ENCODE data around the gene PUM2. TPM values are rescaled to one million over a fixed set of nuclear protein-coding genes. Genes with fewer than 3 reads are reported as not detected.

The PUM2 gene
- total RNA-seq, 1 donor from 2014 or later: 112 TPM

DNA sequence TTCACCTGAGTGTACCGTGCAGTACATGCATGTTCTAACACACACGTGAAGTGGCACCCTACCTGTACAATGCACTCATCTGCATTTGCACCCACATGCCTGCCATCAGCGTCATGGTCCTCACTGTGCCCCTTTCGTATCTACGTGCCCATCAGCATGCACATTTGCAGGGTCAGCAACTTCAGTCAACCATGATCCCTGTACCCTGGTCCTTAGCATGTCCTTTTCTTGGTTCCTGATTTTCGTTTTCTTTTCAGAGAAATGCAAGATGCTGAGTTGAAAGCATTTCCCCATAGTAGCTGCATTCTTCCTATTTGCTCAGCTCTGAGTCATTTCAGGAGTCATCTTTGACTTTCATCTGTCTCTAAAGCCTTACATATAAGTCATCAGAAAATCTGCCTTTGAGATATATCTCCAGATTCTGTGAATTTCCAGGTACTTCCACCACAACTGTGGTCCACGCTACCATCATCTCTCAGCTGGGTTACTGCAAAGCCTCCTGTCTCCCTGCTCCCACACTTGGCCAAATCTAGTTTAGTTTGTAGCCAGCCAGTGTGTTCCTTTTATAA lies 14.7 kb upstream of the PUM2 start:
- TF ChIP-seq, protein P1, sequence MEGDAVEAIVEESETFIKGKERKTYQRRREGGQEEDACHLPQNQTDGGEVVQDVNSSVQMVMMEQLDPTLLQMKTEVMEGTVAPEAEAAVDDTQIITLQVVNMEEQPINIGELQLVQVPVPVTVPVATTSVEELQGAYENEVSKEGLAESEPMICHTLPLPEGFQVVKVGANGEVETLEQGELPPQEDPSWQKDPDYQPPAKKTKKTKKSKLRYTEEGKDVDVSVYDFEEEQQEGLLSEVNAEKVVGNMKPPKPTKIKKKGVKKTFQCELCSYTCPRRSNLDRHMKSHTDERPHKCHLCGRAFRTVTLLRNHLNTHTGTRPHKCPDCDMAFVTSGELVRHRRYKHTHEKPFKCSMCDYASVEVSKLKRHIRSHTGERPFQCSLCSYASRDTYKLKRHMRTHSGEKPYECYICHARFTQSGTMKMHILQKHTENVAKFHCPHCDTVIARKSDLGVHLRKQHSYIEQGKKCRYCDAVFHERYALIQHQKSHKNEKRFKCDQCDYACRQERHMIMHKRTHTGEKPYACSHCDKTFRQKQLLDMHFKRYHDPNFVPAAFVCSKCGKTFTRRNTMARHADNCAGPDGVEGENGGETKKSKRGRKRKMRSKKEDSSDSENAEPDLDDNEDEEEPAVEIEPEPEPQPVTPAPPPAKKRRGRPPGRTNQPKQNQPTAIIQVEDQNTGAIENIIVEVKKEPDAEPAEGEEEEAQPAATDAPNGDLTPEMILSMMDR (IDR thresholded peaks at IDR 0.05): no peak
- H3K27ac ChIP-seq: no peak overlapping the region
- no peak for DNase-seq
- no peak overlapping the region for H3K4me3 ChIP-seq
- intact Hi-C loops (cut with DNase I): no loop called here
- peaks cover 2% of the 10 kb centered on the region for H3K4me1 ChIP-seq
- ATAC-seq: no peak
- no peaks in the 10 kb centered on the region for H3K36me3 ChIP-seq
- no peaks in the 10 kb centered on the region for H3K27me3 ChIP-seq (ENCODE audit: low read depth)
- H3K9me3 ChIP-seq: no peaks in the 10 kb centered on the region

DNA sequence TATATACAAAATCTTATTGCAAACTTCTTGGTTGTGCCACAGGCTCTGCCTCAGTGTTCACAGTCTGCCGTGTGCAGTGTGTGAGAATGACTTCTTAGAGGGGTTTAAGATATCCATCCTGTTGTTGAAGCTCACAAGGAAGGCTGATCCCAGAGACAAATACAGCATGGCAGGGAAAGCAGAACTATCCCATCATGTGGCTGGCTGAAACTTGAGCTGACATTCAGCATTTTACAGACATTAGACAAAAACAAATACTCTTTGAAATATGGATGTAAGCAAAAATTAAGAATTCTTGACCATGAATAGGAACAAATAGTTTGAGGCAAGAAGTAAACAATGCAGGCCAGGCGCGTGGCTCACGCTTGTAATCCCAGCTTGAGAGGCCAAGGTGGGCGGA lies 12.9 kb upstream of the PUM2 start:
- H3K9me3 ChIP-seq: no peaks in the 10 kb centered on the region
- H3K36me3 ChIP-seq: no peaks in the 10 kb centered on the region
- no peak for ATAC-seq
- DNase-seq: no peak
- intact Hi-C loops (cut with DNase I): no loop called here
- peaks cover 4% of the 10 kb centered on the region for H3K4me1 ChIP-seq
- no peak overlapping the region for H3K27ac ChIP-seq
- no peak overlapping the region for H3K4me3 ChIP-seq
- H3K27me3 ChIP-seq (ENCODE audit: low read depth): no peaks in the 10 kb centered on the region
- TF ChIP-seq, protein P1 (IDR thresholded peaks at IDR 0.05): no peak

DNA sequence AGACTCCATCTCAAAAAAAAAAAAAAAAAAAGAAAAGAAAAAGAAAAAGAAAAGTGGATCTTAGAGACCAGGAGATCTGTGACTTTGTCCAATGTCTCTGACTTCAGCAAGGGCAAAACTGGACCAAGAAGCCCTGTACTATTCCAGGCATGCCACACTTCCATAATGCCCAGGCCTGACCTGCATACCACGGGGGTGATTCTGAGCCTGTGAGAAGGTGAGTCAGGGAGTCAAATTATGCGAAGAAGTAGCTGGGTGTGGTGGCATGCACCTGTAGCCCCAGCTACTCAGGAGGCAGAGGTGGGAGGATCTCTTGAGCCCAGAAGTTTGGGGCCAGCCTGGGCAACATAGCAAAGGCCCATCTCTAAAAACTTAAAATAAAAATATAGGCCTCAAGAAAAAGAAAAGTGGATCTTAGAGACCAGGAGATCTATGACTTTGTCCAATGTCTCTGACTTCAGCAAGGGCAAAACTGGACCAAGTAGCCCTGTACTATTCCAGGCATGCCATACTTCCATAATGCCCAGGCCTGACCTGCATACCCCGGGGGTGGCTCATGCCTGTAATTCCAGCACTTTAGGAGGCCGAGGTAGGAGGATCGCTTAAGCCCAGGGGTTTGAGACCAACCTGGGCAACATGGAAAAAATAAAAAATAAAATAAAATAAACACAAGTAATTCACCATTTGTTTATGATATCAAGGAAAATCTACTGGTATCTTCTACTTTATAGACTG lies 12.2 kb upstream of the PUM2 start:
- no peaks in the 10 kb centered on the region for H3K36me3 ChIP-seq
- no peaks in the 10 kb centered on the region for H3K27me3 ChIP-seq (ENCODE audit: low read depth)
- peaks cover 4% of the 10 kb centered on the region for H3K4me1 ChIP-seq
- no peaks in the 10 kb centered on the region for H3K9me3 ChIP-seq
- intact Hi-C loops (cut with DNase I): no loop called here
- no peak overlapping the region for H3K27ac ChIP-seq
- no peak overlapping the region for H3K4me3 ChIP-seq
- DNase-seq (no peak), ATAC-seq (no peak)
- TF ChIP-seq, protein P1 (IDR thresholded peaks at IDR 0.05): no peak

DNA sequence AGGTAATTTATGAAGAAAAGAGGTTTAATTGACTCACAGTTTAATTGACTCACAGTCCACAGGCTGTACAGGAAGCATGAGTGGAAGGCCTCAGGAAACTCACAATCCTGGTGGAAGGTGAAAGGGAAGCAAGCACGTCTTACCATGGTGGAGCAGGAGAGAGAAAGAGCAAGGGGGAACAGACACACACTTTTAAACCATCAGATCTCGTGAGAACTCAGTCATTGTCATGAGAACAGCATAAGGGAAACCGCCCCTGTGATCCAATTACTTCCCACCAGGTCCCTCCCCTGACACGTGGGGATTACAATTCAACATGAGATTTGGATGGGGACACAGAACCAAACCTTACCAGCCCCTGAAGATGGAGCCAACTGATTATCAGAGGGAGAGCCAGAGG lies 11.2 kb upstream of the PUM2 start:
- DNase-seq (no peak), ATAC-seq (no peak)
- Histone ChIP-seq H3K4me3 (no peak overlapping the region), H3K27me3 (ENCODE audit: low read depth) (no peaks in the 10 kb centered on the region), H3K27ac (no peak overlapping the region), H3K4me1 (peaks cover 4% of the 10 kb centered on the region), H3K9me3 (no peaks in the 10 kb centered on the region), H3K36me3 (no peaks in the 10 kb centered on the region)
- intact Hi-C loops (cut with DNase I): no loop called here
- TF ChIP-seq, protein P1 (IDR thresholded peaks at IDR 0.05): no peak

DNA sequence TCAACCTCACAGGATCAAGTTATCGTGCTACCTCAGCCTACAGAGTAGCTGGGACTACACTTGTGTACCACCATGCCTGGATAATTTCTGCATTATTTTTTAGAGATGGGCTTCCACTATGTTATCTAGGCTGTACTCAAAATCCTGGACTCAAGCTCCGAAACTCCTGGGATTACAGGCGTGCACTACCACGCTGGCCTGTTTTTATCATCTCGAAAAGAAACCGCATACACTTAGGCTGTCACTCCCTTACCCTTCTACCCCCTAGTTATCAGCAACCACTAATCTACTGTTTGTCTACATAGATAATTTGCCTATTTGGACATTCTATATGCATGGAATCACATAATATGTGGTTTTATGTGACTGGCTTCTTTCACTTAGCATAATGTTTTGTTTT lies 8.5 kb upstream of the PUM2 start:
- no peak for DNase-seq
- H3K27me3 ChIP-seq (ENCODE audit: low read depth): no peaks in the 10 kb centered on the region
- TF ChIP-seq, protein P1 (IDR thresholded peaks at IDR 0.05): no peak
- no peak for ATAC-seq
- no peaks in the 10 kb centered on the region for H3K36me3 ChIP-seq
- intact Hi-C loops (cut with DNase I): no loop called here
- H3K4me3 ChIP-seq: no peak overlapping the region
- no peaks in the 10 kb centered on the region for H3K9me3 ChIP-seq
- peaks cover 4% of the 10 kb centered on the region for H3K4me1 ChIP-seq
- no peak overlapping the region for H3K27ac ChIP-seq

All from lower lobe of right lung (tissue), 2 donors.